GM21447 (cell line): ENCODE measurements around the gene PRSS22.

Source experiments
- ATAC-seq: cut with Tn5 transposase; IDR thresholded peaks from one replicate; pipeline ENCODE4 v1.9.1; 2021; ENCODE audit not compliant: unreplicated experiment

Gene PRSS22

DNA sequence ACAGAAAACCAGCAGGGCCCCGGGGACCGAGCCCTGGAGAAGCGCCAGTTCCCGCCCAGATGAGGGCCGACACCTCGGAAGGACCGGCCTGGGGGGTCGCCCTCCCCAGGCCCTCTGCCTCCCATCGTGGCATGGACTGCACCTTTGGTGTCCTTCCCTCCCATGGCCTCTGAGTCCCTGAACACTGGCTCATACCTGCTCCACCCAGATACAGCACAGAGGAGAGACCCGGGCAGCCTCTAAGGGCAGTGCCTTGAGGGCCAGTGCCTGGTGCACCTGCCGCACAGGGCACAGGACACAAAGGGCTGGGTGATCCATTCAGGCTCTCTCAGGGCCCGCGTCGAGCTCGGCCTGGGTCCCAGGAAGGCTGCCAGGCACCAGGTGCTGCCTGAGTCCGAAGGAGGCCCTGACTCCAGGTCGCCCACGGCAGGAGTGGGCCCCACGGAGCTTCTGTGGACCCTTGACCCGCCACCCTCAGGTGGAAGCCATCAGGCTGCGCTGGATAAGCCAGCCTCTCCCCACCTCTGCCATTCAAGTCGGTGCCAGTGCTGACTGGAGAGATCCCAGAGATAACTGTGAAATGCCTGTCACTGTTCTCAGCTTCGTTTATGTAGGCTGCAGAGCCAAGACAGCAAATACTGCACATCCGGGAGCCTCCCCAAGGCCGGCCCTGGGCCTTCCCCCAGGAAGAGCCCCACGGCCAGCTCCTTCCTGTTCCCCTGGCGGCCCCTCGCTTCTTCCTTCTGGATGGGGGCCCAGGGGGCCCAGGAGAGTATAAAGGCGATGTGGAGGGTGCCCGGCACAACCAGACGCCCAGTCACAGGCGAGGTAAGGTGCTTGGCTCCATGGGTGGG is 28.2 kb downstream of the PRSS22 start, which contains the start of gene ZG16B:
ZG16B (plus strand) TSS at position 803 of the 854 bp plus-strand sequence. CDS start 139 bp downstream, outside the sequence.
- ATAC-seq: no peak

GRCh38 chr16:2828876-2829430 is 29.0 kb downstream of the PRSS22 start:
- no peak for ATAC-seq

DNA sequence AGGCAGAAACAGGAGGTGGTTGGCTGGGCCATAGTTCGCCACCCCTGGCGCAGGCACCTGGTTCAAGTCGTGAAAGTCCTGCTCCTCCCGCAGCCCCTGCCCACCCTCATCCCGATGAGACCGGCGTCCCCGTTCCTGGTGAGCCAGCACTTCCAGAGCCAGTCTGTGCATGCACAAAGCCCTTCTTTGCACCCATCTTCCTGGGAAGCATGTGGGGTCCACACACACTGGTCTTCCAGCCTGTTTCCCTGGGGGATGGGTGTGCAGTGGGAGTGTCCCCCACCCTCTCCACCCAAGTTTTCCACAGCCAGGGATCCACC is 29.5 kb downstream of the PRSS22 start:
- no peak for ATAC-seq

DNA sequence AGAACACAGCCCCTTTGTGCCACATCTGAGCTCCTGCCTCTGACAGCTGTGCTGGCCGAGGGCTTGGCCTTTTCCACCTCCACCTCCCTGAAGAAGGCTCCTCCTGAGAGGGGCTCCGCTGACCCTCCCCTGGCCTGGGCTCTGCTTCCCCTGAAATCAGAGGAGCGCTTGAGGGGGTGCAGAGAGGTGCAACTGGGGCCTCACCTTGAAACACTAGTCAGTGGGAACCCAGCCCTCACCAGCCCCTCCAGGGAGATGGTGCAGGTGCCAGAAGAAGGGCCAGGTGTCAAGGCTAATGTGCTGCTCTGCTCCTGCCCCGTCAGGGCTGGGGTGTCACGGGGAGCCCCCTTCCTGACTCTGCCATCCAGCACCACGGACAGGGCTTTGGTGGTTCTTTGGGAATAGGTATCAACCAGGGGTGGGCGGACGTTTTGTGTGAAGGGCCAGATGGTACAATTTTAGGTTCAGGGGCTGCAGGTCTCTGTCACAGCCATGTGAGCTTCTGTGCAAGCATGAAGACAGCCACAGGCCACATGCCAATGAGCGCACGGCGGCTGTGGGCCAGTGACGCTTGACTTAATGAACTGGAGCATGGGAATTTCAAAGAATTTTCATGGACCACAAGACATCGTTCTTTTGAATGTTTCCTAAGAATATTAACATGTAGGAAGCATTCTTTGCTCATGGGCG is 30.0 kb downstream of the PRSS22 start:
- ATAC-seq: no peak

GRCh38 chr16:2827374-2827791 is 30.6 kb downstream of the PRSS22 start:
- ATAC-seq: no peak

DNA sequence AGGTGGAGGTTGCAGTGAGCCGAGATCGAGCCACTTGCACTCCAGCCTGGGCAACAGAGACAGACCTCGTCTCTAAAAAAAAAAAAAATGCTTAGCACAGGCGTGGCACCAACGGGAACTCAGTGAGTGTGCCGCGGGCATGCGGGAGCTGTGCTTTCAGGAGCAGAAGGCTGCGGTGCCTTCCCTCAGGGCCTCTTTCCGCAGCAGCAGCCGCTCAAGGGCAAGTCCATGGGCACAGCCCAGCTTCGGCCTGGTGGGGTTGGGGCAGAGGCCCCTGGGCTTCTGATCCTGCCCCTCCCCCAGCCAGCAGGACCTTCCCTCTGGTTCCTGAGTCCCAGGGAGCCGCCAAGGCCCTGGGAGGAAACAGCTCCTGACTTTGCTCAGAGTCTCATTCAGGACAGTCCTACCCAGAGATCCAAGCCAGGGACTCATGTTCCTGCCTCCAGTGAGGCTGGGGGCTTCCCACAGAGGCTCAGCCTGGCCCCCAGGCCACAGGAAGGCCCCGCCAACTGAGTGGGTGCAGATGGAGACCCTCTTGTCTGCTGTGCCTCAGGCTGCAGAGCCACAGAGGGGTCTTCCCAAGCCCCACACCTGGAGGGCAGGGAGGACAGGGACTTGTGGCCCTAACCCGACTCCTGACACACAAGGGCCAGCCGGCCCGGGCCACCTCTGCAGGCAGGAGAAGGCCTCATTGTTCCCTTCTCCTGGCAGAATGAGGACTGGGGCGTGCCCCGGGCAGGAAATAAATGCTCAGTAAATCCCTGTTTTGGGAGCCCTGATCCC is 31.2 kb downstream of the PRSS22 start:
- ATAC-seq: no peak

GRCh38 chr16:2825906-2826305 is 32.1 kb downstream of the PRSS22 start:
- no peak for ATAC-seq

DNA sequence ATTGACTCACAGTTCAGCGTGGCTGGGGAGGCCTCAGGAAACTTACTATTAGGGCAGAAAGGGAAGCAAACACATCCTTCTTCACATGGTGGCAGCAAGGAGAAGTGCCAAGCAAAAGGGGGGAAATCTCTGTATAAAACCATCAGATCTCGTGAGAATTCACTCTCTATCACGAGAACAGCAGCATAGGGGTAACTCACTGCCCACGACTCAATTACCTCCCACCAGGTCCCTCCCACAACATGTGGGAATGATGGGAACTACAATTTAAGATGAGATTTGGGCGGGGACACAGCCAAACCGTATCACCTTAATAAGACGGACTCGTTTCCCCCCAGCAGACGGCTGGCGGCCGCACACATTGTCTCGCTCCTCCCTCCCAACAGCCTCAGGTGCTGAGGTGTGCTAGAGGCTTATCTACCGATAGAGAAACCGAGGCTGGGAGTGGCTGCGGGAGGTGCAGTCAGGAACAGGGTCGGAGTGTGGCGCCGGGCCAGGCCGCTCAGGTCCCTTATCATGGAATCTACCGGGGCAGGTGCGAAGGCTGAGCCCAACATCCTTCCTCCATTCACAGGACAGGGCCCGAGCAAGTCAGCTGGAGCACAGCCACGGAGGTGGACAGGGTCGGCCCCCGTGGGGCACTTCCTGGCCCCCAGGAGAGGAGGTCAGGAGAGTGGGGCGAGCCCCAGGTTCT is 32.8 kb downstream of the PRSS22 start:
- no peak for ATAC-seq

- no peak for ATAC-seq
These were observed 33.3 kb downstream of the PRSS22 start for GRCh38 chr16:2824626-2825025.

DNA sequence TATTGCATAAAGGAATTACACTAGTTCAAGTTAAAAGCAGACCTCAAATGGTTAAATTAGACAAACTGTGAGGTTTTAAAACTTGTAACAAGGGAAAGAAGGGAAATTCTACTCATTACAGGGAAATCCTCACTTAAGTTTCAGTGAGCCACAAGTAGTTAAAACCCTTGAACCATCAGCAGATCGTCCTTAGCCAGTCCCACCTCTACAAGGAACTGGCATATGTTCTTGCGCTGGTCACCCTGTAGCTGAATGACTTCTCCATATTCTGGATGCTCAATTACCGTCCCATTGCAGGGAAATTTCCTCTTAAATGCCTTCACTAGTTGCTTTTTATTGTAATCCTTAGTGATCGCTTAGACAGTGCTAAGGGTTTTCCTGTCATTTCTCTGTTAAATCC is 35.5 kb downstream of the PRSS22 start:
- no peak for ATAC-seq

GRCh38 chr16:2822158-2822495 is 35.8 kb downstream of the PRSS22 start:
- no peak for ATAC-seq

- ATAC-seq: no peak
These were observed 36.3 kb downstream of the PRSS22 start for GRCh38 chr16:2821487-2822157.

GRCh38 chr16:2820836-2821486 is 37.0 kb downstream of the PRSS22 start:
- no peak for ATAC-seq

DNA sequence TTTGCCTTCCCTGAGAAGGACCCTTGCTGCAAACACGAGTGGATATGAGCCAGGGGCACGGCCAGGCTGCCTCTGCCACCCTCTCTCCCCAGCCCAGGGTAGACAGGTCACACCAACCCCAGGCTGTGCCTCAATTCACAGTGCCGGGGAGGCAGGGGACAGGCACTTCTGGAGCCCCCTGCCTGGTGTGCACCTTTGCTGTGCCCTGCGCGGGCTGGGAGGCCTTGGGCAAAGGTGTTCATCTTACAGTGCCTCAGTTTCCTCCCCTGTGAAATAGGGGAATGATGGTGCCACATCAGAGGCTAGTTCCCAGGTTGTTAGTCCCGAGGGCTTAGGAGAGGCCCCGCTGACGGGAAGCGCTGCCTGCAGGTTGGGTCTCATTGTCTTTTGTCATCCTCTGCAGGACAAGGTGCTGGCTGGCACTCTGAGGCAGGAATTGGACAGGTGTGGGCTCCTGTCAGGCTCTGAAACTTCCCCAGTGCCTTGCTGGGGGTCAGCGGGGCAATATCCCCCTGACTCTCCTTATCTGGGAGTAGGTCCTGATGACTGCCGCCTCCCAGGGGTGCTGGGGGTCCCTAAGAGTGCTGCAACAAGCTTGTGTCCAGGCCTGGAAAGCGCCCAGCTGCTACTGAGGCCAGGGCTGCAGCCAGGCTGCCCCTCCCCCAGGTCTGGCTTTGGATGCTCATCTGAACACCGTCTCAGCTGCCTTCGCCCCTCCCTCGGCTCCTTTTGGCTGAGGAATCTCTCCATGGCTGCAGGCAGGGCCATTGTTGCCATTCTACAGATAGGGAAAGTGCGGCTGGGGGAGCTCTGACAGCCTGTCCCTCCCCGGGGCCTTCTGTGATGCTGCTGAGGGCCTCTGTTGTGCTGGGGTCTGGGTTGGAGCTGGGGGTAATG is 37.8 kb downstream of the PRSS22 start:
- ATAC-seq: no peak

GRCh38 chr16:2819179-2819938 is 38.6 kb downstream of the PRSS22 start:
- no peak for ATAC-seq

DNA sequence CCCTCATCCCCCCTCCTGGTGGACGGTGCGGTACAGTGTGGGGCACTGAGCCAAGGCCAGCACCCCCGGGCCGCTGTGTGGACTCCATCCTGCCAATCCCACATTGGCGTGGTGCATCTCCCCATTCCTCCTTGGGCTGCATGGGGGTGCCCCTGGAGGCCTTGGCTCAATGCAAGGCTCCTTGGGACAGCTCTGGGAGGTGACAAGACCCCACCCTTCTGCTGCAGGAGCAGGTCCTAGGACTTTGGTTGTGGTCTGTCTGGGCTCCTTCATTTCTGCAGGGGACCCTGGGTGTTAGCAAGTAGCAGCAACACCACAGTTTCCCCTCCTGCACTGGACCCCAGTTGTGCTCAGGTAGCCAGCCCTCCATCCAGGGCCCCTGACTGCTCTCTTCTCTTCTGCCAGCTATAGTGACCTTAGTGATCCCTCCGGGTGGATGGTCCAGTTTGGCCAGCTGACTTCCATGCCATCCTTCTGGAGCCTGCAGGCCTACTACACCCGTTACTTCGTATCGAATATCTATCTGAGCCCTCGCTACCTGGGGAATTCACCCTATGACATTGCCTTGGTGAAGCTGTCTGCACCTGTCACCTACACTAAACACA is 39.6 kb downstream of the PRSS22 start:
- no peak for ATAC-seq
